HEK293 (cell line): ENCODE data around the gene EIF3L.

Experiments used
- CTCF ChIA-PET: fragments of 350-600 bp; formaldehyde crosslinking; extraction: SDS; loops from one replicate; lab custom pipeline; 2021; ENCODE audit warnings: antibody characterized with exemption; lab: Yijun Ruan, JAX
- POLR2A ChIA-PET: fragments of 300-600 bp; formaldehyde crosslinking; extraction: SDS; loops from one replicate; lab custom pipeline; 2020; ENCODE audit warnings: antibody characterized with exemption, inconsistent platforms; lab: Yijun Ruan, JAX
- H3K27ac ChIP-seq: fragments of 200-500 bp; sonication (Bioruptor generic); 2 replicates; pipeline ENCODE4 v1.5.1; 2014; ENCODE audit warnings: low read depth, low read length, control low read depth, inconsistent platforms; ENCODE audit errors: extremely low read depth
- H3K36me3 ChIP-seq, 2 experiments: fragments of 200-500 bp in 1 of 2; sonication (Bioruptor generic) in 1 of 2; 1 replicate in 1 of 2; 2 replicates in 1 of 2; pipeline ENCODE4 v1.5.1; 2014 to 2017; ENCODE audit warnings: inconsistent platforms in 2 of 2, low read length in 2 of 2; ENCODE audit not compliant: control insufficient read depth in 2 of 2, insufficient read depth in 1 of 2
- H3K4me1 ChIP-seq: fragments of 200-500 bp; sonication (Bioruptor generic); 2 replicates; pipeline ENCODE4 v1.5.1; 2014; ENCODE audit warnings: mild to moderate bottlenecking, low read length, inconsistent platforms; ENCODE audit not compliant: control insufficient read depth, insufficient read depth
- H3K4me3 ChIP-seq: 2 replicates; pipeline ENCODE4 v1.5.1; 2011; ENCODE audit warnings: low read depth, mild to moderate bottlenecking, control low read depth, low read length, moderate library complexity
- H3K9me3 ChIP-seq: fragments of 200-500 bp; sonication (Bioruptor generic); 2 replicates; pipeline ENCODE4 v1.5.1; 2014; ENCODE audit warnings: low read depth, low read length, inconsistent platforms; ENCODE audit not compliant: control insufficient read depth, insufficient read depth
- CTCF ChIP-seq: fragments of 450-650 bp; formaldehyde crosslinking; IDR thresholded peaks from 2 replicates; pipeline ENCODE4 v1.5.1; 2016; ENCODE audit warnings: missing biosample characterization, missing genetic modification characterization
- FEZF1 ChIP-seq: fragments of 450-650 bp; formaldehyde crosslinking; IDR thresholded peaks from 2 replicates; pipeline ENCODE4 v1.5.1; 2016; ENCODE audit warnings: missing biosample characterization, missing genetic modification characterization
- GLIS2 ChIP-seq: fragments of 450-650 bp; formaldehyde crosslinking; IDR thresholded peaks from 2 replicates; pipeline ENCODE4 v1.5.1; 2016; ENCODE audit warnings: missing biosample characterization, missing genetic modification characterization
- ZFHX2 ChIP-seq: fragments of 450-650 bp; formaldehyde crosslinking; conservative IDR thresholded peaks from 2 replicates; pipeline ENCODE4 v1.5.1; 2016; ENCODE audit warnings: missing biosample characterization, missing genetic modification characterization
- ZNF132 ChIP-seq: fragments of 450-650 bp; formaldehyde crosslinking; IDR thresholded peaks from 2 replicates; pipeline ENCODE4 v1.5.1; 2017; ENCODE audit warnings: missing biosample characterization, missing genetic modification characterization, borderline replicate concordance
- ZNF175 ChIP-seq: fragments of 450-650 bp; formaldehyde crosslinking; IDR thresholded peaks from 2 replicates; pipeline ENCODE4 v1.5.1; 2016; ENCODE audit warnings: missing biosample characterization, missing genetic modification characterization
- ZNF248 ChIP-seq: fragments of 450-650 bp; formaldehyde crosslinking; IDR thresholded peaks from 2 replicates; pipeline ENCODE4 v1.5.1; 2017; ENCODE audit warnings: missing biosample characterization, missing genetic modification characterization
- ZNF335 ChIP-seq: fragments of 450-650 bp; formaldehyde crosslinking; conservative IDR thresholded peaks from 2 replicates; pipeline ENCODE4 v1.5.1; 2016; ENCODE audit warnings: missing biosample characterization, missing genetic modification characterization
- ZNF366 ChIP-seq: fragments of 450-650 bp; formaldehyde crosslinking; conservative IDR thresholded peaks from 2 replicates; pipeline ENCODE4 v1.5.1; 2016; ENCODE audit warnings: missing biosample characterization, missing genetic modification characterization
- ZNF398 ChIP-seq: fragments of 450-650 bp; formaldehyde crosslinking; IDR thresholded peaks from 2 replicates; pipeline ENCODE4 v1.5.1; 2017; ENCODE audit warnings: missing biosample characterization, missing genetic modification characterization
- ZNF623 ChIP-seq: fragments of 450-650 bp; formaldehyde crosslinking; IDR thresholded peaks from 2 replicates; pipeline ENCODE4 v1.5.1; 2016; ENCODE audit warnings: missing biosample characterization, missing genetic modification characterization
- ZNF624 ChIP-seq: fragments of 450-650 bp; formaldehyde crosslinking; IDR thresholded peaks from 2 replicates; pipeline ENCODE4 v1.5.1; 2017; ENCODE audit warnings: missing biosample characterization, missing genetic modification characterization
- ZNF654 ChIP-seq: fragments of 450-650 bp; formaldehyde crosslinking; IDR thresholded peaks from 2 replicates; pipeline ENCODE4 v1.5.1; 2016; ENCODE audit warnings: low read depth, missing biosample characterization, missing genetic modification characterization
- ZNF747 ChIP-seq: fragments of 450-650 bp; formaldehyde crosslinking; IDR thresholded peaks from 2 replicates; pipeline ENCODE4 v1.5.1; 2016; ENCODE audit warnings: missing biosample characterization, missing genetic modification characterization
- ZNF792 ChIP-seq: fragments of 450-650 bp; formaldehyde crosslinking; IDR thresholded peaks from 2 replicates; pipeline ENCODE4 v1.5.1; 2016; ENCODE audit warnings: missing biosample characterization, missing genetic modification characterization

Gene EIF3L

GRCh38 chr22:37887584-37888378 lies 38.6 kb downstream of the EIF3L start (continued):
- TF ChIP-seq CTCF (tag by site-specific recombination) (peak; percentile 53; the same call in 1 of the 2 replicates), FEZF1 (tag by site-specific recombination) (peak; percentile 70), ZNF654 (peak; percentile 45)

DNA sequence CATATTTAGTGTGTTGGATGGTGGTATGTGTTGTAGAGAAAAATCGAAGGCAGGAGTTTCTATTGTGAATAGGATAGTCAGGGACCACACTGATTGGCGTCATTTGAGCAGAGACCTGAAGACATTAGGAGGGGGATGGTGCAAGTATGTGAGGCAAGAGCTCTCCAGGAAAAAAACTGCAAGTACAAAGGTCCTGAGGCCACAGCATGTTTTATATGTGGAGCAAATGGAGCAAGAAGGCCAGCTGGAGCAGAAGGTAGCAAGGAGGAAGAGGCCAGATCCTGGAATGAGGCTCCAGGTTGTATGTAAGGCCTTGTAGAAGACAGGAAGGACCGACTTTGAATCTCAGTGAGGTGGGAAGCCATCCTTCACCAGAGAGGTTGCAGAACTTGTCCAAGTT lies 42.7 kb downstream of the EIF3L start:
- peaks cover 40 to 55% of the 10 kb centered on the region in 2 experiments for H3K36me3 ChIP-seq
- H3K4me3 ChIP-seq = no peak overlapping the region
- peak; percentile 94 for TF ChIP-seq ZNF623 (tag by site-specific recombination)
- TF ChIP-seq ZNF366 (tag by site-specific recombination) = no peak
- H3K9me3 ChIP-seq = no peaks in the 10 kb centered on the region
- ChIA-PET POLR2A (interaction anchor here (0.9 to 1.5 kb wide), 3 partner anchors 9 to 48 kb away, joined by 3 read pairs; partner anchors contain the start of gene ANKRD54), CTCF (interaction anchor here (0.6 to 1.8 kb wide), 5 partner anchors 29 to 74 kb away, joined by 3 to 6 read pairs (median 4); no protein-coding TSS in a partner anchor)
- H3K27ac ChIP-seq = no peak overlapping the region
- H3K4me1 ChIP-seq = no peaks in the 10 kb centered on the region

- Histone ChIP-seq H3K9me3 (no peaks in the 10 kb centered on the region), H3K27ac (no peak overlapping the region), H3K36me3 (peaks cover 32 to 47% of the 10 kb centered on the region in 2 experiments), H3K4me3 (no peak overlapping the region), H3K4me1 (no peaks in the 10 kb centered on the region)
- TF ChIP-seq ZNF792 (tag by site-specific recombination) (no peak), ZFHX2 (tag by site-specific recombination) (no peak), ZNF624 (tag by site-specific recombination) (no peak), ZNF175 (tag by site-specific recombination) (no peak), GLIS2 (no peak), ZNF248 (tag by site-specific recombination) (no peak), ZNF398 (no peak), ZNF747 (no peak), ZNF132 (no peak), ZNF335 (tag by site-specific recombination) (no peak)
- CTCF ChIA-PET = interaction anchor here (0.6 to 1.8 kb wide), 6 partner anchors 30 to 226 kb away, joined by 3 to 6 read pairs (median 4); no protein-coding TSS in a partner anchor
- POLR2A ChIA-PET = interaction anchor here (0.9 to 1.5 kb wide), 3 partner anchors 10 to 49 kb away, joined by 3 read pairs; partner anchors contain the start of gene ANKRD54
Observed at GRCh38 chr22:37892566-37893335, 43.5 kb downstream of the EIF3L start.
